HG02981 (cell line): ENCODE data around the gene STK11.
"Not testable (repeated sequence)": the region's sequence is repeated elsewhere in the genome, so short reads cannot be mapped to it uniquely, and the experiment has no call there.

Experiments used
- ATAC-seq: cut with Tn5 transposase; IDR thresholded peaks from one replicate; pipeline ENCODE4 v1.9.1; 2021; ENCODE audit warnings: mild to moderate bottlenecking, moderate library complexity; ENCODE audit not compliant: unreplicated experiment

STK11 gene

DNA sequence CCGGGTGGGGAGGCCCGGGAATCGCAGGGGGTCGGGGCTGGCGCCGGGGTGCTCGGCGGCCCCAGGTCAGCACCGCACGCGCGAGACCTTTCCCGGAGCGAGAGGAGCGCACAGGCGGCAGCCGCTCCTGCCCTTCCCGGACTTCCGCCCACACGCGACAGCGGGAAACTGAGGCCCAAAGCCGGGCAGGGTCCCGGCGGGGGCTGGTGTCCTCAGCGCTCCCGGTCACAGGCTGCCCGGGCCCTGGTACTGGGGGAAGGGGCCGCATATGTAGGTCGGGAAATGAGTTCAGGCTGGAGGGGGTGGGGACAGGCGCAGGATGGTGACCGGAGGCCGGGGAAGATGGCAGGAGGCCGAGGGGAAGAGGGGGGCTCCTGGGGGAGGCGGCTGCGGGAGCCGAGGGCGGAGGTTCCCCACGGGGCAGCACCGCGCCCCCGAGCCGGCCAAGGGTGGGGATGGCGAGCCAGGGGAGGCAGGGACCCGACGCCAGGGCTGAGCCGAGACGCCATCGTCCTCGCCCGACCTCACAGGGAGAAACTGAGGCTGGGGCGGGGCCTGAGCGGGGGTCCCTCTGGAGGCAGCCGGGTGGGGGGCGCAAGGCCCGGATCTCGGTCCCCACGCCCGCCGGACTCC, 31.6 kb downstream of the STK11 start:
- ATAC-seq, result no peak

DNA sequence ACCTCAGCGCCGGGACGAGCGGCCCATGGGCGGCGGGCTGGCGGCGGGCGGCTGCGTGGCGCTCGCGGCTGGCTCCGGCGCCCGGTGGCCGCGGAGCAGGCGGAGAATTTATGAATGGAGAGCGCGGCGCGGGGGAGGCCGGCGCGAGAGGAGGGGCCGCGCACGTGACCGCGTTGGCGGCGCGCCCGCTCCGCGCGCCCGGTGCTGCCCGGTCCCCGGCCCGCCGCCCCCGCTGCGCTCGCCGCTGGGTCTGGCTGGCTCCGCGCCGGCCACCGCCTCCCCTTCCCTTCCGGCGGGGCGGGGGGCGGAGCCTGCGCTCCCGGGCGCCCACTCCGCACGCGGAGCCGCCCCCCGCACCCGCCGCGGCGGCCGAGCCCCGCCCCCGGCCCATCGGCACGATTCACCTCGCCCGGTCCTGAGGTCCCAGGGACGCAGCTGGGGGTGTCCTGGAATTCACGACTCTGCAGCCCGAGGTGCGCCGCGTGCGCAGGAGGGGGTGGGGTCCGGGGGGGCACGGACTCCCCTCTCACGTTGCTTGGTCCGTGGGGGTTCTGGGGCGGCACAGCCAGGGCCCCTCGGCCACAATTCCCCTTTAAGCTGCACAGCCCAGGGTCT, 32.3 kb downstream of the STK11 start, which contains the start of gene CBARP:
Gene CBARP, minus strand, starts transcription at position 252 of the 615 bp plus-strand sequence. CDS start 1,905 bp downstream, outside the sequence.
- ATAC-seq, result no peak

DNA sequence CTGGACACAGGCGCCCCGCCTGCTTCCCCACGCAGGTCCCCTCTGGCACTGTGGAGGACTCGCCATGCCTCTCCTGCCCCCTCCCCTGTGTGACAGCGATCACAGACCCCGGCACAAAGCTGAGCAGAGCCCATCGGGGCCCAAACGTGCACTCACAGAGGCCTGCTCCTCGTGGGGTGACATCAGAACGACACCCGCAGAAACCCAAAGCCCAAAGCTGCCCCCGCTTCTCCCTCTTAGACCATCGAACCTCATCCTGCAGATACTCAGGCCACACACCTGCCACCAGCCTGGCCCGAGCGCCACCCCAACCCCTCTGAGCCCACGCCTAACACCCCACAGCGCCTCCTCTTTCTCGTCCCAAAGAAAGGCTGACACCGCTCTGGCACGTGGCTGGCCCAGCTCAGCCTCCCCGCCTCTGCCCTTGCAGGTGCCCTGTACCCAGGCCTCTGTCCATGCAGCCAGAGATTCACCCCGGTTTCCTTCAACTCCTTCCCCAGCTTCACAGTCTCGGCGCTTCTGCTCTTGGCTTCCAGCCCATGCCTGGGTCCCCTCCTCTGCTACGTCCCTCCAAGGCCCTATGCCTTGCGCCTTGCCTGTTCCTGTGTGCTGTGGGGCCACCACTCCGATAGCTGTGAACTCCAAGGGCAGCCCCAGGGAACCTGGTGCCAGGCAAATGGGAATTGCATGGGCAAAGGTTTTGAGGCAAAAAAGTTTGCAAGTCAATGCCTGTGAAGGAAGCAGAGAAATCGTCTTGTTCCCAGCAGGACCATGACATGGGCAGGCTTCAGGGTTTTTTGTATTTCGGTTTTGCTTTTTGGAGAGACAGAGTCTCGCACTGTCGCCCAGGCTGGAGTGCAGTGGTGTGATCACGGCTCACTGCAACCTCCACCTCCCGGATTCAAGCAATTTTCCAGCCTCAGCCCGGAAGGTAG, 33.1 kb downstream of the STK11 start:
- no peak for ATAC-seq

DNA sequence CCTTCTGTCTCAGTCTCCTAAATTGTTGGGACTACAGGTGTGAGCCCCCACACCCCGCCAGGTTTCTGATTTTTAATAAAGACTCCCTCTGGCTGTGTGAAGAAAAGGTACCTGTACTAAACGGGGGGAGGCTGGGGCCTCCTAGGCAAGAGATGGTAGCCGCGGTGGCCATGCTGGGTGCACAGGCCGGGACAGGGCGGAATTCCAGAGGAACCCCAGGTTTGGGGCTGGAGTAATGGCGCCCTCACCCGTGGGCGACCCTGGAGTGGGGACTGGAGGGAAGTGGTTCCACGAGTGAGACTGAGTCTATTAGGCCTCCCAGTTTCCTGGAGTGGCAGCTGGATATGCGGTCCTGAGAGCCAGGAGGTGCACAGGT, 33.8 kb downstream of the STK11 start:
- ATAC-seq, result no peak

DNA sequence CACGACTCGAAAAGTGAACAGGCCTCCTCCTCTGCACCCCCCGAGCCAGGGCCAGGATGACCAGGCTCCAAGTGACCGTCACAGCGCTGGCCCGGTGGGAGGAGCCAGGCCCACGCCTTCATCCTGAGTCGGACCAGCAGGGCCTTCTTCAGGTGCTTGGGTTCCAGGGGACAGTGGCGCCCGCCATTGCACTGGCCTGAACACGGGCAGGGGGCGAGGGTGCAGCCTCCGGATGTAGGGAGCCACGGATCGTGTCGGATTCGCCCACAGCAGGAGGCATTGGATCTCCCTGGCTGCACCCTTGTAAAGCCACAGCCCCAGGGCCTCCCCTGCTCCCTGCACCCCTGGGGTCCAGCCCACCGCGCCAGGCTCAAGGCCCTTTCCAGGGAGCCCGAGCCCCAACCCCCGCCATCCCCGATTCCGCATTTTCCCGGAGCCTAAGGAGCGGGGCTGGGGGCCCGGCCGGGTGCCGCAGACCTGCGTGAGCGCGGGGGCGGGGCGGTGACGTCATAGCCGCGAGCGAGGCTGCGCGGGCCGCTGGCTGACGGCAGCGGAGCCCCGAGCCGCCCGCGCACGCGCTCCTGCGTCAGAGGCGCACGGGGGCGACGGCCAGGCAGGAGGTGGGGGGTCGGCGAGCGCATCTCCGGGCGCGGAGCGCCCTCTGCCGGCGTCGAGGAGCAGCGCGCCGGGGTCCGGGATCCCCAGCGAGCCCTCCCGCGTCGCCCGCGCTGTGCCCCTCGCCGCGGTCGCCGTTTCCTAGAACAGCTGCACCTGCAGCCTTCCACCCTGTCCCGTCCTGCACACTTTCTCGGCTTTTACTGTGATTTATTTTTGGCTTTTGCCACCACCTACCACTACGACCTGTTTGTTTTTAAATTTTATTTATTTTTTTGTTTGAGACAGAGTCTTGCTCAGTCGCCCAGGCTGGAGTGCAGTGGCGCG, 34.5 kb downstream of the STK11 start:
- peak; percentile 33 for ATAC-seq

DNA sequence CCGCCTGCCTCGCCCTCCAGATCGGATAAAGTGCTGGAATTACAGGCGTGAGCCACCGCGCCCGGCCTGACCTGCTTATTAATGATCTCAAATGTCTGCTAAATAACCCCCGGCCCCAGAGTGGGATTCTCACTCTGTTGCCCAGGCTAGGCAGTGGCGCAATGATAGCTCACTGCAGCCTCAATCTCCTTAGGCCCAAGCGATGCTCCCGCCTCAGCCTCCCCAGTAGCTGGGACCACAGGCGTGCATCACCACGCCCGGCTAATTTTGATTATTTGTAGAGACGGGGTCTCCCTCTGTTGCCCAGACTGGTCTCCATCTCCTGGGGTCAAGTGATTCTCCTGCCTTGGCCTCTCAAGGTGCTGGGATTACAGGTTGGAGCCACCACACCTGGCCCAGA, 35.3 kb downstream of the STK11 start:
- no peak for ATAC-seq

DNA sequence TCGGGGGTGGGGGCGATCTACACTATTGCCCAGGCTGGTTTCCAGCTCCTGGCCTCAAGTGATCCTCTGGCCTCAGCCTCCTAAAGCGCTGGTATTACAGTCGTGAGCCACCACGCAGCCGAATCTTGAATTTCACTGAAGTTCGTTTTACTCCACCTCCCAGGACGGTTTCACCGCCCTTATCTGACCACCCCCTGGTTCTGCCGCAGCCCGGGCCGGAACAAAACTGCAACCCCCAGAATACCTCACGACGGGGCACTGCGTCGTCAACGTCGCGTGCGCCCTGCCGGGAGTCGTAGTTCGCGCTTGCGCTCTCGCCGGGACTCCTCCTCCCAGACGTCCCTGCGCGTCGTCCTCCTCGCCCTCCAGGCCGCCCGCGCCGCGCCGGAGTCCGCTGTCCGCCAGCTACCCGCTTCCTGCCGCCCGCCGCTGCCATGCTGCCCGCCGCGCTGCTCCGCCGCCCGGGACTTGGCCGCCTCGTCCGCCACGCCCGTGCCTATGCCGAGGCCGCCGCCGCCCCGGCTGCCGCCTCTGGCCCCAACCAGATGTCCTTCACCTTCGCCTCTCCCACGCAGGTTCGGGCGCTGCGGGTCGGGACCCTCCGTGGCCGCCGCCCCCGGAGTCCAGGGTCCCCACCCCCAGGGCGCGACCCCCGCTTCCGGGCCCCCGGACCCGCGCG, 36.0 kb downstream of the STK11 start, which contains the start of gene ATP5F1D:
Gene ATP5F1D, plus strand, starts transcription at position 335 of the 679 bp plus-strand sequence. Its CDS starts 100 bp downstream, at position 435.
- peak; percentile 49 for ATAC-seq

DNA sequence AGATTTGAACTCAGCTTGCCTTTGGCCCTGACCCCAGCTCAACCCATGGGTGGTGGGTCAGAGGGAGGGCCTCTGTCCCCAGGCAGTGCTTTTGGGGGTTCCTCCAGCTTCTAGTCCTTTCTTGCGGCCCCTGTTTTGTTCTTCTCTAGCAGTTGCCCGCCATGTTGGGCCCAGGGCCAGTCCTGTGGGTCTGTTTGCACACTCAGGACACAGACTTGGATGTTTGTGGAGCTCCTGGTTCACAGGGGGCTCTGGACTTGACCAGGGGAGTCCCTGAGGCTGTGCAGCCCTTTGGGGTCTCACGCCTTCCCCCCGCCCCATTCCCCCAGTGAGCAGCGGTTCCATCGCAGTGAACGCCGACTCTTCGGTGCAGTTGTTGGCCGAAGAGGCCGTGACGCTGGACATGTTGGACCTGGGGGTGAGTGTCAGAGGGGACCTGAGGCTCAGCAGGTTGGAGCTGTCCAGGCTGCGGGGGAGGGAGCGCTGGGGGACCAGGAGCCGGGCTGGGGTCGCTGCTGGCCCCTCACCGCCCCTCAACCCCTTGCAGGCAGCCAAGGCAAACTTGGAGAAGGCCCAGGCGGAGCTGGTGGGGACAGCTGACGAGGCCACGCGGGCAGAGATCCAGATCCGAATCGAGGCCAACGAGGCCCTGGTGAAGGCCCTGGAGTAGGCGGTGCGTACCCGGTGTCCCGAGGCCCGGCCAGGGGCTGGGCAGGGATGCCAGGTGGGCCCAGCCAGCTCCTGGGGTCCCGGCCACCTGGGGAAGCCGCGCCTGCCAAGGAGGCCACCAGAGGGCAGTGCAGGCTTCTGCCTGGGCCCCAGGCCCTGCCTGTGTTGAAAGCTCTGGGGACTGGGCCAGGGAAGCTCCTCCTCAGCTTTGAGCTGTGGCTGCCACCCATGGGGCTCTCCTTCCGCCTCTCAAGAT, 38.5 kb downstream of the STK11 start:
- no peak for ATAC-seq

DNA sequence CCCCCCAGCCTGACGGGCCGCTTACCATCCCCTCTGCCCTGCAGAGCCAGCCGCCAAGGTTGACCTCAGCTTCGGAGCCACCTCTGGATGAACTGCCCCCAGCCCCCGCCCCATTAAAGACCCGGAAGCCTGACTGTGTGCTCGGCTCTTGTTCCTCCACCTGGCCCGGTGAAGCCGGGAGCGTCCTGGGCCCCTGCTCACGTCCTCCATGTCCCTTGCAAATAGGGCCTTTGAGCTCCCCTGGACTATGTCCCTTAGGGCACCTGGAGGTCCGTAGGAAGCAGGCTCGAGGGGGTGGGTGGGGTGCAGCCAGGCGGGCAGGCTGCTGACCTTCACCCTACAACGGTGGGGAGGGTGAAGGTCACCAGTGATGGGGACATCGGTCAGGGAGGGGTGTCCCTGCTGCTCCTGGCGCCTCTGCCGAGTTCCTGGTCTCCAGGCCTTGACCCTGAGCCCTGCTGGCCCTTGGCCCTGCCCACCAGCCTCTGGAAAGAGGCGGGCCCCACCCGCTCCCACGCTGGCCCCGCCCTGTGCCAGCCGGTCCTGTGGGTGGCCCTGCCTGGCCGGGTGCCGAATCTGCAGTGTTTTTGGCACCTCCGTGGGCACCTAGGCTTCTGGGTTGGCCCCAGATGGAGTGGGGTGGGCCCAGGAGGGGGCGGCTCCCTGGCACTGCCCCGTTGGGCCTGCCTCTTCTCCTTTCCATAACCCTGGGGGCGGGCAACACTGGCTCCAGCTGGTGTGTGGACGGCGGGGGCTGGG, 39.3 kb downstream of the STK11 start:
- no peak for ATAC-seq

DNA sequence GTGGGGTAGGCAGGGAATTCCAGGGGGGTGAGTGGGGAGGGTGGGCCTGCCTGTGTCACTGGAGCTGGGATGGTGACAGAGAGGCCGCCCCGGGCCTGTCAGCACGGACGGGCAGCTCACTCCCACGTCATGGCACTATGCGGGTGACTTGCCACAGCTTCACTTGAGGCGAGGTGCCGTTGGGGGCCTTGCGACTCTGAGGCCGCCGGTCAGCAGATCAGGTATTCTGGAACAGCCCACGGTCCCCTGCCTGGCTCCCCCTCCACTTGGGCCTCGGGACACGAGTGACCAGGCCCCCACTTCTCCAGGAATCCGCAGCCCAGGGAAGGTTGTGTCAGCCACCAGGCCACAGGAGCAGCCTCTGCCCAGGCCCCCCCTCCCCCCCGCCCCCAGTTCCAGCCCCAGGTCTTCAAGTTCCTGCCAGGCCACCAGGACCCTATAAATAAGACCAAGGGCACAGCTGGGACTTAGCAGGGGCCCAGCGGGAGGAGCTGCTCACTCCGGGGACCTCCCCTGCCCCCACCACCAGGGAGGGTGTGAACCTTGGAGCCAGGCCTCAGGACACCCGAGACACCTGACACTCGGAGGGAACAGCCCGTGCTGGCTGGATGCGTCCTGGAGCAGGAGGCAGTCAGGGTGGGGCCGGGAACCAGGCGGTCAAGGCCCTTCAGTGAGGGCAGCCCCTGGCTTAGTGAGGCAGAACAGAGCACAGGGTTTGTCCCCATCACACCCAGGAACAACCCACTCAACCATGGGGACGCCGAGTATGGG, 40.1 kb downstream of the STK11 start:
- no peak for ATAC-seq

DNA sequence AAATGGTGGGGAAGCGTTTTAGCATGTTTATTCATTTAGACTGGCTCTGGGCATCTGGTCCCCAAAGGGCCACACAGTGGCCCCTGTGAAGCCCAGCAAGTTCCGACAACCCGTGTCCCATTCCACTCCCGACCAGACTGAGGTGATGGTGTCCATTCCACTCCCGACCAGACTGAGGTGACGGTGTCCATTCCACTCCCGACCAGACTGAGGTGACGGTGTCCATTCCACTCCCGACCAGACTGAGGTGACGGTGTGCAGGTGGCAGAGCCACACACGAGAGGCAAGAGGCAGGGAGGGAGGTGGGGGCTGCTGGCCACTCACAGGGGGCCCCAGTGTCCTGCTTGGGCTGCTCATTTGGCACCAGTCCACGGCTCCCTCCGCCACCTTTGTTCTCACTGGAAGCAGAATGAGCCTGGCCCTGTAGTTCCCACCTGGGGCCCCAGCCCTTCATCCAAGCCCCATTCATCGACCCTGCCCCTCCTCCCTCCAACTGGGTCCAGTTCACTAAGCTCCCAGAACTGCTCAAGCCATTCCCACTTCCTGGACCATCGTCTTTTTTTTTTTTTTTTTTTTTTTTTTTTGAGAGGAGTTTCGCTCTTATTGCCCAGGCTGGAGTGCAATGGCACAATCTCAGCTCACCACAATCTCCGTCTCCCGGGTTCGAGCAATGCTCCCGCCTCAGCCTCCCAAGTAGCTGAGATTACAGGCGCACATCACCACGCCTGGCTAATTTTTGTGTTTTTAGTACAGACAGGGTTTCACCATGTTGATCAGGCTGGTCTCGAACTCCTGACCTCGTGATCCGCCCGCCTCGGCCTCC, 40.9 kb downstream of the STK11 start:
- ATAC-seq, result not testable (repeated sequence)

DNA sequence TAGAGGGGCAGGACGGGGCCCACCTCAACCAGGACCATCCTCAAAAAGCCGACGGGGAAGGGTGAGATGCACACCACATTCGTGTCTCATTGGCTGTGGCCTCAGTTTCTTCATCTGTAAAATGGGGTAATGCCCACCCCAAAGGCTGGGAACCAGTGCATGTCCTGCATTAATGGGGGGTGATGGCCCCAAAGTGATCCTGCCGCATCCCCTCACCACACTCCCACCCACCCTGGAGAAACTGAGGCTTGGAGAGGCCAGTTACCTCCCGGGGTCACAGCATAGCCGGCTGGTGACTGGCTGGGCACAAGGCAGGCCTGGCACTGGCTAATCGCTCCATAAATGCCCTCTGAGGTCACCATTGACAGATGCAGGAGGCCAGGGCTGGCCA, 42.2 kb downstream of the STK11 start:
- no peak for ATAC-seq

DNA sequence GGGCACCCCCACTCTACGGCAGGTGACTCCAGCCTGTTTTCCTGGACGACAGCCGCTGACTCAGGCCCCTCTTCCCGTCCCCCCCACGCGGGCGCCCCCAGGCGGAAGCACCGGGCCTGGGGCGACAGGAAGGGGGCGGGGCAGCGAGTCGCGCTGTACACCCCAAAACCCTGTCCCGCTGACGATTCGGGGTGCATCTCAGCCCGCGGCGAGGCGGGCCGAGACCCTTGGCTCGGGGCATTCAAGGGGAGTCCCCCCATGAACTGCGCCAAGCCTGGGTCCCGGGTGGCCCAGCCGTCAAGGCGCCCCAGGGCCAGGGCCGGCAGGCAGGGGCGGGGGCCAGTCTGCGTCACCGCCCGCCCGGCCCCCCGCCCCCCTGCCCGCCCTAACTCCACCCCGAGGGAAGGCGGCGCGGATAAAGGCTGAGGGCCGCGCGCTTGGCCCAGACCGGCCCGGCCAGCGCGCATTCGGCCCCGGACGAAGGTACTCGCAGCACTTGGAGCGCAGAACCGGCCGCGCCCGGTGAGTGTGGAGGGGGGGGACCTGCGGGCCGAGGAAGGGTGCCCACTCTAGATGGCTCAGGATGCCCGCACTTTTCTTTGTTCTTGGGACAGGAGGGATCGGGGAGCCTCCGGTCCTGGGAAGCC, 42.7 kb downstream of the STK11 start, which contains the start of gene MIDN:
Gene MIDN, plus strand, starts transcription at position 445 of the 647 bp plus-strand sequence. CDS start 1,714 bp downstream, outside the sequence.
- ATAC-seq, result peak; percentile 9

DNA sequence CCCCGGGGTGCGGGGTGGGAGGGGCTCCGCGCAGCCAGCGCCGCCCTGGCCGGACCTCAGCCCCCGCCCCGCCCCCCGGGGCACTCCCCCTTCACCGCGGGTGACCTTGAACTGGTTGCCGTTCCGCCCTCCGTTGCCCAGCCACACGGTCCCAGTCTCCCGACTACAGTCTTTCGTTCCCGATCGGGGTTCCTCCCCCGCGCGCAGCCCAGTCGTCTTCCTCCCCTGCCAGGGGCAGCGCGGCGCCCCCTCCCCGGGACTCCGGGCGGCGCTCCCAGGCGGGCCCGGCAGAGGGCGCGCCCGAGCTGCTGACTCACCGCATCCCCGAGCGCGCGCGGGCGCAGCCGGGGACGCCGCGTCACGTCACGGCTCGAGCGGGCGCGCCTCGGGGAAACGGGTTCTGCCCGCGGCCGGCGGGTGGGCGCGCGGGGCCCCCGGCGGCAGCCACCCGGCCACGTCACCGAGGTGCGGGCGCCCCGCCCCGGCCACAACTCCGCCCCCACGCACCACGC, 43.3 kb downstream of the STK11 start:
- ATAC-seq, result peak; percentile 29

DNA sequence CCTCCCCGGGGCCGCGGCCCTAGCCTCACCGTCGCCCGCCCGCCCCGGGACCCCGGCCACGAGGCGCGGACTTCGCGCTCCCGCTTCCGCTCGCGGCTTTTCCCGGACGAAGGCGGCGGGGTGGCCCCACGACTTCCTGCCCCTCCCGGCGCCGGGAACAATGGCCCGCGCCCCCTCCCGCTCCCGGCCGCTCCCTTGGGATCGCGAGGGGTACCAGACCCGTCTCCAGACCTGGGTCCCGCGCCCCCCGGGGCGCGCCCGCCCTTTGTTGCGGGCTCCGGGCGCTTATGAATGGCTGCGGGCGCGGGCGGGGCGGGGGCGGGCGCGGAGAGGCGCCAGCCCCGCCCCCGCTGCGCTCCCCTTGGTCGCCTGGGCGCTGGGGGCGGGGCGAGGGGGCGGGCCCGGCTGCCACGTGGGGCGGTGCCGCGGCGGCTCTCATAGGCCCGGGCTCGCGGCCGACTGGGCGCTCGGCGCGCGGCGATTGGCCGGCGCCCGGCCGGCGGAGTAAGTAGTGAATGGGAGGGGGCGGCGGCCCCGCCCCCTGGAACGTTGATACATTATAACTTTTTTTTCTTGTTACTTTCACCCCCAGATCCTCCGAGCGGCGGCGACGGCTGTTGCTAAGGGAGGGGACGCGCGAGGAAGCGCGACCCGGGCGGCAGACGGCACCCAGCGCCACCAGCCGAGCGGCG, 43.9 kb downstream of the STK11 start:
- ATAC-seq, result peak; percentile 47
